ENCODE data around the gene NKX6-1. TPM values are rescaled to one million over a fixed set of nuclear protein-coding genes. Genes with fewer than 3 reads are reported as not detected.

The NKX6-1 gene
- total and polyA plus RNA-seq, 9 of the 15 experiments (the other 6 are each of a cell fraction or from before 2014, with no cell fraction given), result not detected

- BruUV-seq (replicated peaks), result no TSS peak
- H2AFZ ChIP-seq (ENCODE audit: low read depth, low read length), result no peak overlapping the region
- no peak overlapping the region for H3K4me3 ChIP-seq
- intact Hi-C loops (cut with micrococcal nuclease), result no loop called here
- H3K9ac ChIP-seq (ENCODE audit: insufficient read depth in 1 of 2, low read depth in 2 of 2, low read length in 2 of 2), result no peak overlapping the region
- H3K9me3 ChIP-seq (replicated peaks; ENCODE audit: control insufficient read depth, insufficient read depth, low read depth, low read length), result no peaks in the 10 kb centered on the region
- POLR2A ChIA-PET, result no interaction called here
- H3K79me2 ChIP-seq (ENCODE audit: control insufficient read depth, insufficient read depth, low read length), result no peaks in the 10 kb centered on the region
- CTCF ChIA-PET (ENCODE audit: low intra/inter-chr PET ratio), result no interaction called here
- H4K20me1 ChIP-seq (replicated peaks; ENCODE audit: control insufficient read depth, insufficient read depth, low read length), result no peaks in the 10 kb centered on the region
- 0% methylated on average over 2 of the region's 2 CpGs for WGBS (ENCODE audit: insufficient coverage, low coverage, missing lambda C conversion rate)
- H3K9me1 ChIP-seq (ENCODE audit: control insufficient read depth, insufficient read depth, low read length), result no peaks in the 10 kb centered on the region
- no peak for FAIRE-seq
- H3K4me1 ChIP-seq (replicated peaks in 1 of 2; ENCODE audit: control insufficient read depth in 2 of 2, insufficient read depth in 2 of 2, low read length in 2 of 2), result peaks cover 0 to 33% of the 10 kb centered on the region in 2 experiments; a peak in 2 of 5 replicates
- H3K36me3 ChIP-seq (ENCODE audit: control insufficient read depth, insufficient read depth, low read length), result no peaks in the 10 kb centered on the region
- H3K4me2 ChIP-seq (ENCODE audit: insufficient read depth, low read length), result no peak overlapping the region
- TF ChIP-seq ARID4B (CRISPR knock-in tag; IDR thresholded peaks at IDR 0.05), result no peak
- TF ChIP-seq ZNF766 (CRISPR knock-in tag; conservative IDR thresholded peaks at IDR 0.05), result no peak
- TF ChIP-seq PHB (CRISPR knock-in tag; IDR thresholded peaks at IDR 0.05), result no peak
- TF ChIP-seq CBX2 (IDR thresholded peaks at IDR 0.05; ENCODE audit: insufficient read depth, low read length, poor library complexity, severe bottlenecking), result no peak
- TF ChIP-seq GTF2A2 (tag; IDR thresholded peaks at IDR 0.05), result no peak
- no peak for TF ChIP-seq ZNF311 (CRISPR knock-in tag; IDR thresholded peaks at IDR 0.05)
- no peak for TF ChIP-seq ATF2 (CRISPR knock-in tag; IDR thresholded peaks at IDR 0.05)
- TF ChIP-seq ETV6 (IDR thresholded peaks at IDR 0.05; ENCODE audit: borderline replicate concordance in 1 of 2, low read depth in 2 of 2, low read length in 1 of 2), result no peak
- no peak for TF ChIP-seq ETV6 (CRISPR knock-in tag; IDR thresholded peaks at IDR 0.05; ENCODE audit: borderline replicate concordance)
- in situ Hi-C loops (cut with MboI), result no loop called here
- ATAC-seq, result no peak
- peaks cover 24 to 55% of the 10 kb centered on the region in 2 experiments; a peak in 4 of 5 replicates for H3K27me3 ChIP-seq (ENCODE audit: control insufficient read depth in 2 of 2, insufficient read depth in 2 of 2, low read length in 2 of 2)
- DNase-seq (ENCODE audit: extremely low read depth in 1 of 4, low spot score in 3 of 4), result no peak
- no peak overlapping the region for H3K27ac ChIP-seq (ENCODE audit: extremely low read depth, low read depth, low read length)
Observed at GRCh38 chr4:84494531-84494930, 4.6 kb downstream of the NKX6-1 start.
